ENCODE results near the gene CDHR2. TPM values are rescaled to one million over a fixed set of nuclear protein-coding genes. Genes with fewer than 3 reads are reported as not detected.

The CDHR2 gene
- total and polyA plus RNA-seq, 2 donors (not counting 3 experiments of a cell fraction or from before 2014, with no cell fraction given), result not detected

GRCh38 chr5:176581361-176581760 is 32.2 kb downstream of the CDHR2 start:
- H3K36me3 ChIP-seq (ENCODE audit: control insufficient read depth in 2 of 2, extremely low read depth in 1 of 2, insufficient read depth in 2 of 2, low read length in 2 of 2), result no peaks in the 10 kb centered on the region
- no peaks in the 10 kb centered on the region for H3K4me1 ChIP-seq (ENCODE audit: control insufficient read depth, extremely low read depth, insufficient read depth, low read length)
- H2AFZ ChIP-seq (ENCODE audit: low read depth, low read length), result no peak overlapping the region
- no peaks in the 10 kb centered on the region for H4K20me1 ChIP-seq (replicated peaks; ENCODE audit: control insufficient read depth, extremely low read depth, insufficient read depth, low read length)
- FAIRE-seq (no peak), DNase-seq (ENCODE audit: low read depth, low spot score) (no peak)
- H3K4me2 ChIP-seq (ENCODE audit: insufficient read depth, low read length), result no peak overlapping the region
- no peak overlapping the region for H3K27ac ChIP-seq (ENCODE audit: insufficient read depth, low read depth, low read length)
- CTCF ChIA-PET, result no interaction called here
- POLR2A ChIA-PET, result no interaction called here
- TF ChIP-seq MYC (IDR thresholded peaks at IDR 0.05; ENCODE audit: low read depth, low read length) (no peak), POLR2A (IDR thresholded peaks at IDR 0.05; ENCODE audit: low read depth, low read length) (no peak), EZH2 (IDR thresholded peaks at IDR 0.05; ENCODE audit: borderline replicate concordance, low read depth, low read length, severe bottlenecking) (no peak), POLR2AphosphoS5 (IDR thresholded peaks at IDR 0.05; ENCODE audit: insufficient read depth, low read depth, low read length) (no peak), CTCF (IDR thresholded peaks at IDR 0.05; ENCODE audit: extremely low read depth in 1 of 2, insufficient read depth in 1 of 2, low read depth in 1 of 2, low read length in 2 of 2) (no peak)
- TF ChIP-seq, protein P1, sequence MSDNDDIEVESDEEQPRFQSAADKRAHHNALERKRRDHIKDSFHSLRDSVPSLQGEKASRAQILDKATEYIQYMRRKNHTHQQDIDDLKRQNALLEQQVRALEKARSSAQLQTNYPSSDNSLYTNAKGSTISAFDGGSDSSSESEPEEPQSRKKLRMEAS (IDR thresholded peaks at IDR 0.05; ENCODE audit: insufficient read depth, insufficient read length), result no peak
- intact Hi-C loops (cut with micrococcal nuclease) (no loop called here), dilution Hi-C loops (cut with MboI; ENCODE audit: extremely low pct_ligation_motif_present, low sequenced_read_pairs) (no loop called here)
- no peaks in the 10 kb centered on the region for H3K9me3 ChIP-seq (replicated peaks; ENCODE audit: control insufficient read depth, insufficient read depth, low read length)
- no TSS peak for BruUV-seq (replicated peaks)
- no peak overlapping the region for H3K9ac ChIP-seq (replicated peaks; ENCODE audit: extremely low read depth, insufficient read depth, low read length)
- no peaks in the 10 kb centered on the region for H3K79me2 ChIP-seq (ENCODE audit: control insufficient read depth, insufficient read depth, low read length)
- no peaks in the 10 kb centered on the region for H3K9me1 ChIP-seq (replicated peaks; ENCODE audit: control insufficient read depth, extremely low read depth, insufficient read depth, low read length)
- no peaks in the 10 kb centered on the region for H3K27me3 ChIP-seq (ENCODE audit: control insufficient read depth in 2 of 2, insufficient read depth in 2 of 2, low read length in 2 of 2)
- no peak overlapping the region for H3K4me3 ChIP-seq (replicated peaks in 1 of 3; ENCODE audit: insufficient read depth in 1 of 3, low read depth in 1 of 3, low read length in 3 of 3)

GRCh38 chr5:176583076-176583475 is 33.9 kb downstream of the CDHR2 start:
- TF ChIP-seq POLR2AphosphoS5 (IDR thresholded peaks at IDR 0.05; ENCODE audit: insufficient read depth, low read depth, low read length) (no peak), EZH2 (IDR thresholded peaks at IDR 0.05; ENCODE audit: borderline replicate concordance, low read depth, low read length, severe bottlenecking) (no peak), CTCF (IDR thresholded peaks at IDR 0.05; ENCODE audit: extremely low read depth in 1 of 2, insufficient read depth in 1 of 2, low read depth in 1 of 2, low read length in 2 of 2) (no peak), FOS (IDR thresholded peaks at IDR 0.05; ENCODE audit: borderline replicate concordance, insufficient read depth, low read length) (no peak), GATA2 (IDR thresholded peaks at IDR 0.05; ENCODE audit: insufficient read depth, insufficient read length, low read depth, low read length) (no peak), POLR2A (IDR thresholded peaks at IDR 0.05; ENCODE audit: low read depth, low read length) (no peak), MYC (IDR thresholded peaks at IDR 0.05; ENCODE audit: low read depth, low read length) (no peak)
- TF ChIP-seq, protein P1 (IDR thresholded peaks at IDR 0.05; ENCODE audit: insufficient read depth, insufficient read length), result no peak
- FAIRE-seq, result no peak
- CTCF ChIA-PET, result interaction anchor here (0.9 to 1.1 kb wide), 2 partner anchors 12 to 47 kb away, joined by 3 read pairs; partner anchors contain the start of gene SNCB
- H3K4me3 ChIP-seq (replicated peaks in 1 of 3; ENCODE audit: insufficient read depth in 1 of 3, low read depth in 1 of 3, low read length in 3 of 3), result no peak overlapping the region
- no TSS peak for BruUV-seq (replicated peaks)
- no peaks in the 10 kb centered on the region for H3K36me3 ChIP-seq (ENCODE audit: control insufficient read depth in 2 of 2, extremely low read depth in 1 of 2, insufficient read depth in 2 of 2, low read length in 2 of 2)
- DNase-seq (ENCODE audit: low read depth, low spot score), result no peak
- no peaks in the 10 kb centered on the region for H4K20me1 ChIP-seq (replicated peaks; ENCODE audit: control insufficient read depth, extremely low read depth, insufficient read depth, low read length)
- no peaks in the 10 kb centered on the region for H3K4me1 ChIP-seq (ENCODE audit: control insufficient read depth, extremely low read depth, insufficient read depth, low read length)
- no peaks in the 10 kb centered on the region for H3K79me2 ChIP-seq (ENCODE audit: control insufficient read depth, insufficient read depth, low read length)
- no peaks in the 10 kb centered on the region for H3K9me3 ChIP-seq (replicated peaks; ENCODE audit: control insufficient read depth, insufficient read depth, low read length)
- dilution Hi-C loops (cut with MboI; ENCODE audit: extremely low pct_ligation_motif_present, low sequenced_read_pairs), result no loop called here
- POLR2A ChIA-PET, result no interaction called here
- intact Hi-C loops (cut with micrococcal nuclease), result no loop called here
- no peak overlapping the region for H2AFZ ChIP-seq (ENCODE audit: low read depth, low read length)
- no peaks in the 10 kb centered on the region for H3K27me3 ChIP-seq (ENCODE audit: control insufficient read depth in 2 of 2, insufficient read depth in 2 of 2, low read length in 2 of 2)
- H3K9ac ChIP-seq (replicated peaks; ENCODE audit: extremely low read depth, insufficient read depth, low read length), result no peak overlapping the region
- H3K9me1 ChIP-seq (replicated peaks; ENCODE audit: control insufficient read depth, extremely low read depth, insufficient read depth, low read length), result no peaks in the 10 kb centered on the region
- H3K4me2 ChIP-seq (ENCODE audit: insufficient read depth, low read length), result no peak overlapping the region
- no peak overlapping the region for H3K27ac ChIP-seq (ENCODE audit: insufficient read depth, low read depth, low read length)

All from endothelial cell of umbilical vein (primary cell).